NCI-H1048 (cell line): Measurements from ENCODE around the gene CDYL.
"Not testable (repeated sequence)": the region's sequence is repeated elsewhere in the genome, so short reads cannot be mapped to it uniquely, and the experiment has no call there.

Source experiments
- DNase-seq: peaks from one replicate; lab custom pipeline; 2025; lab: John Stamatoyannopoulos, UW

CDYL gene

DNA sequence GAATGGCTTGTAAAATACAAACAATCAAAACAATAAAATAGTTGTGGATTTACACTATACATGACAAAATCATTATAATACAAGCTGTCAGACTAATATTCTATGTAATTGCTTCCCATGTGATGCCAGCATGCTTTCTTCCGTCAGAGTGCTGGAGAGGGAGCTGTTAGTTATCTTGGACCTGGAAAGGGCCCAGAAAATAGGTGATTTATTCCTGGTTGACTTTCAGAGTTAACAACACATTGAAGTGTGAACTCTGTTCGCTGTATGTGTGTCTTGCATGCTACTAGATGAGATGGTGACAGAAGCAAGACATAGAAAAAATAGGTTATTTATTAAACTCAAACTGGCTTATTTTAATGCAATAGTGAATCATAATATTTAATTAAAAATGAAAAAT is 70.2 kb downstream of the CDYL start:
- DNase-seq = no peak

DNA sequence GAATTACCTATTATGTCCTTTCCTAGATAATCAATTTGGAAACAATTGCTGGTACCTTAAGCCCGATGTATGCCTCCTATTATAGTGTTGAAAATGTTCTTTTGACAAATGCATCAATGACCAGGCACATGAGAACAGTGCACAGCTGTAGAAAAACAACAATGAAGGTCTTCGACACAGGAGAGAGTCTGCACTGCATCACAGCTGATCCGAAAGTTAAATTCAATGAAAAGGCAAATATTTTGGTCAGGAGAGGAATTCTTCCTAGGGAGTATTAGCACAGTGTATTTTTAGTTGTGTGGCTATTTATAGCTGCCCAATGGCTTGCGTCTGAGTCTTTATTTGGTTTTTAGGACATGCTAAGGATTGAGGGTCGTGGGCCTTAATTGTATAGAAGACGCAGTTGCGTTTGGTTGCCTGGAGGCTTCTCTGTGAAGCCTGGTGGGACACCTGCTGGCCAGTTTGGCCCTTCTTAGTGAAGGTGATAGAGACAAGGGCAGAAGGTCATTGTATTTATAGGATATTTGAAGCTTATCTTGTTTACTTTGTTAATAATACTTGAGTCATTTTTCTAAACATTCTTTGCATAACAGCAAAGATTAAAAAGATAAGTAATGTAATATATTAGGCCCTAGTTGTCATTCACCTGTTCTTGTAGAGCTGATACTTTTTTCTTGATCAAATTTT is 72.3 kb downstream of the CDYL start:
- no peak for DNase-seq

DNA sequence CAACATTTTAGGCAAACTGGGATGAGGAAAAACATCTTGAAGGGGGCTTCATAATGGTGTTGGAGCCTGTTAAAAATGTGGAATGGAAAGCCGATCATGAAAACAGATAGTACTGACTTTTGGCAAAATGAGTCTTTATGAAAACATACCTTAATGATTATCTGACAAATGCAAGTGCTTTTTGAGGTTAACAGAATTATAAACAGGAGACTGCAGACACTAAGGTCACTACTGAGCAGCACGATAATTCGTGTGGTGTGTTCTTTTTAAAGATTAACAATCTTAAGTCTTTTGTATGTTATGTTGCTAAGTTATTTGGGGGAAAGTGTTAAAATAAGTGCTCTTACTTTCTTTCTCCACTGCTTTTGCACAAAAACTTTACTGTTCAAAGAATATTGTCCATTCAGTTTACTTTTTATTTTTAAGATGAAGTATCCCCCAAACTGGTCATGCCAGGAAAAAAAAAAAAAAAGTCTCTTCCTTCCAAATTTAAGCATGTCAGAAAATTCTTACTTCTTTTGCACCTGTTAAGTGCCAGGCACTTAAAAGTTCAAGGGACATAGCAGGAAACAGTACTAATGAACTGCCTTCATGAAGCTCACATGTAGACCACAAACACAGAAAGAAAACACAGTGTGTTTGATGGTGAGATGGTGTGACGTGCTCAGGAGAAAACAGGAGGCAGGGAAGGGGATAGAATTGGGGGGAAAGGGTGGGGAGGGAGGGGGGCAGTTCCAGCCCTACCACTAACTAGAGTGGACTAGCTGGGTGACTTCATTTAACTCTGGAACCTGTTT is 73.2 kb downstream of the CDYL start:
- no peak for DNase-seq

- DNase-seq = no peak
Observed at GRCh38 chr6:4851035-4851434, 74.8 kb downstream of the CDYL start.

DNA sequence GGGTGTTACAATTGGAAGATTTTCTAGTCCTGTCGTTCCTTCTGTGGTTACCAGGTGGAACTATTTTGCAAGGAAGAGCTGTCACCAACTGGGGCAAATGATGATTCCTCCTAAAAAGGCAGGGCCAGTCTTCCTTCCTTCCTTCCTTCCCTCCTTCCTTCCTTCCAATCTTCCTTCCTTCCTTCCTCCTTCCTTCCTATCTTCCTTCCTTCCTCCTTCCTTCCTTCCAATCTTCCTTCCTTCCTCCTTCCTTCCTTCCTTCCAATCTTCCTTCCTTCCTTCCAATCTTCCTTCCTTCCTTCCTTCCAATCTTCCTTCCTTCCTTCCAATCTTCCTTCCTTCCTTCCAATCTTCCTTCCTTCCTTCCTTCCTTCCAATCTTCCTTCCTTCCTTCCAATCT is 76.0 kb downstream of the CDYL start:
- not testable (repeated sequence) for DNase-seq

GRCh38 chr6:4852938-4853337 is 76.7 kb downstream of the CDYL start:
- DNase-seq = no peak

- DNase-seq = no peak
Observed at GRCh38 chr6:4853349-4853748, 77.1 kb downstream of the CDYL start.

GRCh38 chr6:4853782-4854511 is 77.7 kb downstream of the CDYL start:
- DNase-seq = no peak

DNA sequence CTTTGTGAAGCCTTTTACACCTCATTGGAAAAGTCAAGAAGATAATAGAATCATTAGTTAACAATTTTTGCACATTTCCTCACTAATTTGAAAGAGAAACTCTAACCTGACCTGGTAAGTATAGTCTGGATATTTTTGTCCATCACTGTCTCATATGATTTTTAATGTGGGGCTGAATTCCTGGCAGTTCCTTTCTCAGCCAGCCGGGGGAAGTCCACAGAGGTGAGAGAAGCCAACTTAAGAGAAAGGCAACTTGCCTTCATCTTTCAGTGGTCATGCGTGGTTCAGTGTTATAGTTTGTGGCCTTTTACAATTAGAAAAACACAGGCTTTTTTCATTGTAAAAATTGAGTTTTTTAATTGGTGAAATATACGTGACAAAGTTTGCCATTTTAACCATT is 80.6 kb downstream of the CDYL start:
- DNase-seq = no peak

- no peak for DNase-seq
Observed at GRCh38 chr6:4858194-4859015, 82.2 kb downstream of the CDYL start.

DNA sequence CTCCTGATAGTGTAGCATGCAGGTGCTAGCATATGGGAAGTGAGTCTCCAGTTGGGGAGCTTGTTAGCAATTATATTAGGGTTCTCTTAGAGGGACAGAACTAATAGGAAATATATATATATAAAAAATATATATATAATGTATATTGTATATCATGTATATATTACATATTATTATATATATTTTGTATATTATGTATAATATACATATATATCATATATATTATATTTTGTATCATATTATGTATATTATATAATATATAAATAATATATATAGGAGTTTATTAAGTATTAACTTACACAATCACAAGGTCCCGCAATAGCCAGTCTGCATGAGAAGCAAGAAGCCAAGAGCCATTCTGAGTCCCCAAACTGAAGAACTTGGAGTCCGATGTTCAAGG is 84.2 kb downstream of the CDYL start:
- no peak for DNase-seq

DNA sequence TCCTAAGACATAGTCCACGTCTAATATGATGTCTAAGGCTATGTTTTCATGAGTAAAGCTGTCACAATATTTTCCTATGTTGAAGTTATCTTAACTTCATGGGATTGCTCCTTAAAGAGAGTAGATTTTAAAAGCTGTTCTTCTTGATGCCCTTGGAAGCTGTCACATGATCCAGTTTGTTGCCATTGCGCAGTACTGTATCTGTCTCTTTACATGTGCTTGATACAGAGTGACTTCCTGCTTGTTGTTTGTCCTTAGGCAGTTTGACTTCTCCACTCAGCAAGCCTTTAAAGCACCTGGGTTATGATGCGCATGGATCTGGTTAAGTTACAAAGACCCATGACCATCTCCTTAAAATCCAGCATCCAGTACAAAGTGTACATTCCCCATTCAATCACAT is 85.4 kb downstream of the CDYL start:
- no peak for DNase-seq

DNA sequence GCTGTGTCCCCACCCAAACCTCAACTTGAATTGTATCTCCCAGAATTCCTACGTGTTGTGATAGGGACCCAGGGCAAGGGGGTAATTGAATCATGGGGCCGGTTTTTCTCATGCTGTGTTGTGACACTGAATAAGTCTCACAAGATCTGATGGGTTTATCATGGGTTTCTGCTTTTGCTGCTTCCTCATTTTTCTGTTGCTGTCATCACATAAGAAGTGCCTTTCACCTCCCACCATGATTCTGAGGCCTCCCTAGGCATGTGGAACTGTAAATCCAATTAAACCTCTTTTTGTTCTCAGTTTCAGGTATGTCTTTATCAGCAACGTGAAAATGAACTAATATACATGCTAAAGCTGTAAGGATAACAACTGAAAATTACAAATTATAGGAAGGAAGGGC is 88.3 kb downstream of the CDYL start:
- DNase-seq = no peak

GRCh38 chr6:4865006-4865405 is 88.8 kb downstream of the CDYL start:
- DNase-seq = not testable (repeated sequence)

GRCh38 chr6:4870821-4871494 is 94.8 kb downstream of the CDYL start:
- DNase-seq = no peak

DNA sequence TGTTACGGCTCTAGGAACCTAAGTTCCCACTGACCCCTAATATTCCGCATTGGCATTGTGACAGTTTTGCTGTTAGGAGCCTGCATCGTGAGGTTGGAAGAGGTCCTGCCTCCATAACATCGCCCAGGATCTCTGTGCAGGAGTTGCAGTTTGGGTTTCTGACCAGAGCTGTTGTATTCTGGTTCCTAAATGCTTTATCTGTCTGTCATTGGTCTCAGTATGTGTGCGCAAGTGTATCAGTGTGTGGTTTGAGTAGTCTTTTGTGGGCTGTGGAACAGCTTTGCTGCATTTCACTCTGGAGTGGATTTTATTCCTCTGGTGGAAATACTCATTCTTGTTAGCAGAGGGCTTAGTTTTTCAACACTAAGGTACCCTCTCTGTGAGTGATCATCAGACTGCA is 95.6 kb downstream of the CDYL start:
- no peak for DNase-seq

DNA sequence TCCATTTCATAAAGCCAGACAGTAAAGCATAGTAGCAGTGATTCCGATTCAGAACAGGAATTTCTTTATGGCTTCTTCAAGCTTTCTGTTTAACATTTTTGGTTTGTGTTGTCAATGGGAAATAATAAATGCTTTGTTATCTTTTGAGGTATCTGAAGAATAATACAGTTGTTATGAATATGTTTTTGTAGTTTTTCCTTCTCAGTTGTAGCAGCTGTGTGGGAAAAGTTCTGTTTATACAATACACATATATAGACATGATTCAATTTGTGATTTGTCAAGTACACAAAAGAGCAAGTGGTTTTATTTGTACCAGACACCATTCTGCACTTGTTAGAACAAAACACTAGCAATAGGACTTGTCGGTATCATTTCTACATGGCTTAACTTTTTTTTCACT is 96.6 kb downstream of the CDYL start:
- DNase-seq = no peak

DNA sequence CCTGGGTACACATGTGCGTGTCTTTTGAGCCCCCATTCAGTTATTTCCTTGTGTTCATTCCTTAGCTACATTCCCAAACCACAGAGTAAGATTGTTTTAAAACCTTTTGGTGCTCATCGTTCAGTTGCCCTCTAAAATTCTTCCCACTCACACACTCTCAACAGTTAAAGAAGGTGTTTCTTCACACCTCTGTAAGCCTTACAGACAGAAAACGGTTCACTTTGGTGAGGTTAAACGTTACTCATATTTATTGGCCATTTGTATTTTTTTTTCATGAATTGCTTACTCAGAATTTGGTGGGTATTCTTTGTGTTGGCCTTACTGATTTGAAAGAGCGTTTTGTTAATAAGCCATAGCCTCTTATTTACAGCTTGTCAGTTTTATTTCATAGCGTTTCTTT is 97.7 kb downstream of the CDYL start:
- no peak for DNase-seq

DNA sequence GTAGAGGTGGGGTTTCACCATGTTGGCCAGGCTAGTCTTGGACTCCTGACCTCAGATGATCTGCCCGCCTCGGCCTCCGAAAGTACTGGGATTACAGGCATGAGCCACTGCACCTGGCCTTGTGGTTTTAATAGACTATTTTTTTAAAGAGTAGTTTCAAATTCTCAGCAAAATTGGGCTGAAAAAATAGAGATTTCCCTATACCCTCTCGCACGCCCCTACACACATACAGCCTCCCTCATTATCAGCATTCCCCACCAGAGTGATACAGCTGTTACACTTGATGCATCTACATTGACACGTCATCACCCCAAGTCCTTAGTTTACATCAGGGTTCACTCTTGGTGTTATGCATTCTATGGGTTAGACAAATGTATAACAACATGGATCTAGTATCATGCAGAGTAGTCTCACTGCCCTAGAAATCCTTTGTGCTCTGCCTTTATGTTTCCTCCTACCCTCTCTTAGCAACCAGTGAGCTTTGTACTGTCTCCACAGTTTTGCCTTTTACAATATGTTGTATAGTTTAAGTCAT is 103.6 kb downstream of the CDYL start:
- DNase-seq = no peak

- DNase-seq = no peak
Observed at GRCh38 chr6:4880363-4880762, 104.2 kb downstream of the CDYL start.

- DNase-seq = no peak
Observed at GRCh38 chr6:4883298-4883697, 107.1 kb downstream of the CDYL start.
